Measurements from ENCODE around the gene SCAF8.
"Not testable (repeated sequence)": the region's sequence is repeated elsewhere in the genome, so short reads cannot be mapped to it uniquely, and the experiment has no call there.

The SCAF8 gene

DNA sequence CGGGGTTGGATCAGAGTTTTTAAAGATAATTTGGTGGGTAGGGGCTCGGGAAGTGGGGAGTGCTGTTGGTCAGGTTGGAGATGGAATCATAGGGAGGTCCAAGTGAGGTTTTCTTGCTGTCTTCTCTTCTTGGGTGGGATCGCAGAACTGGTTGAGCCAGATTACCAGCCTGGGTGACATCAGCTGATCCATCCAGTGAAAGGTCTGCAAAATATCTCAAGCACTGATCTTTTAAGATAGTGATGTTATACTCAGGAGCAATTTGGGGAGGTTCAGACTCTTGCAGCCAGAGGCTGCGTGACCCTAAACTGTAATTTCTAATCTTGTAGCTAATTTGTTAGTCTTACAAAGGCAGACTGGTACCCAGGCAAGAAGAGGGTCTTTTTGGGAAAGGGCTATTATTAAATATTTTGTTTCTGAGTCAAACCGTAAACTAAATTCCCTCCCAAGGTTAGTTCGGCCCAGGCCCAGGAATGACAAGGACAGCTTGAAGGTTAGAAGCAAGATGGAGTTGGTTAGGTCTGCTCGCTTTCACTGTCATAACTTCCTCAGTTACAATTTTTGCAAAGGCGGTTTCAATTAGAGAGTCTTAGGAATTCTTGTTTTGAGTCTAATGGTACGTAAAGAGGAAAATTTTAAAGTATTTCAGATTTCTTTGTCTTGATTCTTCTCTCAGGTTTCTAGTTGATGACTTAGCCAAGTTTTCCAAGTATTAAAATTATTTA, 53.1 kb downstream of the SCAF8 start:
- DNase-seq, result no peak

DNA sequence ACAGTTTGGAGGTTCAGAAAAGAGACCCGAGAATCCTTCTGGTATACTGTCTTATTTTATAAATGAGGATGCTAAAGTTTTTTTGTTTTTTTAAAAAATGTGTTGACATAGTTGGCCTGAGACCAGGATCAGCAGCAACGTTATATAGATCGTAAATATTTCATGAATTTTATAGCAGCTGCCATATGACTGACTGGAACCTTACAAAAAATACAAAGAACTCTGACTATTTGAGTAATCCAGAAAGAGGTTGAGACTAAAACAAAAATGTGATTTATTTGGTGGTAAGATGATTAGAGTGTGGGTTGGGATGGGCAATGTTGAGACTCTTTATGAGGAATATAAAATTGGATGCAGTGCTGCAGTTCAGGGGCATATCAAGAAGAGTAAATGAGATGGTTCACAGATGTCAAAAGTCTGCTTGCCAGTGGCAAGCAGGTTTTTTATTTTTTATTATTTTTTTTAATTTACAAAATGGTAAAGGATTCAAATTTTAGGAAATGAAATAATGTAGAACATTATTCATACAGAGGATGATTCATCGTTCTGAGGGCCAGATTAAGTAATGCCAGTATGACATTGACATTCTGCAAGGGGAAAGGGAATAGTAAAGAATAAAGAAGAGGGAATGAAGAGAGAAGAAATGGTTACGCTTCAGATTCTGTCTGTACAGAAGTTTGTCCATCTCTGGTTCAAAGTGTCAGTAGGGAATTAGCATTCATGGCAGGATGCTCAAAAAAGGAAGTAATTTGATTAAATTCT, 58.5 kb downstream of the SCAF8 start:
- DNase-seq, result no peak

DNA sequence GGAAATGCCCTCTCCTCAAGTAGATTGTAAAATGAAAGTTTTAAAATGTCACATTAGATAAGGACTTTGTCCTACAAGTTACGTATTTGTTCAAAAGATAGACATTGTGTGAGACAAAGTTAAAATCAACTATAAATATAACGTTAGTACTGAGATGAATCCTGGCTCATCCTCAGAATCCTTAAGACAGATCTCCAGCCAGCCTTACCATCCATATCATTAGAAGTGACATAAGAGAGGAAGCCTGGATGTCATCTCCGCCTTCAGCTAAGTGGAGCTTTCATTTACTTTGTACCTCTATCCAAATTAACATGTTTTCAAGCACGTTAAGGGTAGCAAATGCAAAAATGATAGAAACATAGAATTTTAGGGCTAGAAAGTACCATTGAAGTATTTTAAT, 59.1 kb downstream of the SCAF8 start:
- DNase-seq, result no peak

DNA sequence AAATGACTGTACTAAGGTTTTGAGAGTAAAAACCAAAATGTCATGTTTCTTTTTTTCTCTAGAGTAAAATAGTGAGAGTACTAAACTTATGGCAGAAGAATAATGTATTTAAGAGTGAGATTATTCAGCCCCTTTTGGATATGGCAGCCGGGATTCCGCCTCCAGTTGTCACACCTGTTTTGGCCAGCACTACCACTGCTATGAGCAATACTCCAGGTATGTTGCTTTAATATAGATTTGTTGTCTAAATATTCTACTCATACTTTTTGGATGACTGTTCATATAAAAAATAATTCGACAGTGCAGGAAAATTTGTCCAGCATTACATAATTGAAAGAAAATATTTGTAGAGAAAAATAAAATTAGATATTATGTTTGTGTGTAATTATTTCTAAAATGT, 59.5 kb downstream of the SCAF8 start:
- no peak for DNase-seq

DNA sequence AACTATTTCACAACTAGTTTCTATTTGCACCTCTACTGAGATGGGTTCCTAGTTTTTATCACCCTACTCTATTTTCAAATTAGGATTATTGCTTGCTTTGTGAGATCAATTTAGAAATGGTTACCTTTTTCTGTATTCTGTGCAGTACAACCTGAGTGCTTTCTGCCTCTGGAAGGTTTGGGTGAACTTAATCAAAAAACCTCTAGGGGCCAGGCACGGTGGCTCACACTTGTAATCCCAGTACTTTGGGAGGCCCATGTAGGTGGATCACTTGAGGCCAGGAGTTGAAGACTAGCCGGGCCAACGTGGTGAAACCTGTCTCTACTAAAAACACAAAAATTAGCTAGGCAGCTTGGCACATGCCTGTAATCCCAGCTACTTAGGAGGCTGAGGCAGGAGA, 63.3 kb downstream of the SCAF8 start:
- no peak for DNase-seq

DNA sequence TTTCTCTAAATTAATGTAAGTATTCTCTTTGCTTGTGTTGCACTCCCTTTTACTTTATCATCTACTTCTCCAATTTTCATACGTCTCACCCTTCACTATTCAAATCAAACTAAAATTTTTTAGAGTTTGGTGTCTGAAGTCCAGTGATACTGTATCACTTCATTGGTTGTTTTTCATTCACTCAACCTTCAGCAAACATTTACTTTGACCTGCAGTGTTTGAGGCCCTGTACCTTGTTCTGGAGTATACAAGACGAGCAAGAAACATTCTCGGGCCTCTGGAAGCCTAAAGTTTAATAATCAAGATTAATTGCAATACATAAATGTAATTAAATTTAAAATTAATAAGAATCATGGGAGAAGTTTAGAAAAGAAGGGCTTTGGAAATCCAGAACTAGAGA, 64.6 kb downstream of the SCAF8 start:
- DNase-seq, result no peak

DNA sequence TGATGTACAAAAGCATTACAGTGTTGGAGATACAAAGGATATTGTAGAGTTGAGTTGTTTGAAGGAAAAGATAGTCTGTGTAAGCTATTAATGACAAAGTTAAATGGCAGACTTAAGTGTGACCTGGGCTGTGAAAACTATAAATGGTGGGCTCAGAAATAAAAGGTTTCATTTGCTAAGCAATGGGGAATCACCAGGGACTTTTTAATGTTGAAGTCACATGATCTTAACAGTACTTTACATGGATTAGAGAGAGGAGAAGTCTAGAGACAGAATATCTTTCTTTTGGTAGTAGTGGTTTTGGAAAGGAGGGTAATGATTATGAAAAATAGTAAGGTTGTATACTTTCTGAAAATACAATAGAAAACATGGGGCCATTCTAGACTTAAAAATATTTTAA, 67.1 kb downstream of the SCAF8 start:
- DNase-seq, result no peak

DNA sequence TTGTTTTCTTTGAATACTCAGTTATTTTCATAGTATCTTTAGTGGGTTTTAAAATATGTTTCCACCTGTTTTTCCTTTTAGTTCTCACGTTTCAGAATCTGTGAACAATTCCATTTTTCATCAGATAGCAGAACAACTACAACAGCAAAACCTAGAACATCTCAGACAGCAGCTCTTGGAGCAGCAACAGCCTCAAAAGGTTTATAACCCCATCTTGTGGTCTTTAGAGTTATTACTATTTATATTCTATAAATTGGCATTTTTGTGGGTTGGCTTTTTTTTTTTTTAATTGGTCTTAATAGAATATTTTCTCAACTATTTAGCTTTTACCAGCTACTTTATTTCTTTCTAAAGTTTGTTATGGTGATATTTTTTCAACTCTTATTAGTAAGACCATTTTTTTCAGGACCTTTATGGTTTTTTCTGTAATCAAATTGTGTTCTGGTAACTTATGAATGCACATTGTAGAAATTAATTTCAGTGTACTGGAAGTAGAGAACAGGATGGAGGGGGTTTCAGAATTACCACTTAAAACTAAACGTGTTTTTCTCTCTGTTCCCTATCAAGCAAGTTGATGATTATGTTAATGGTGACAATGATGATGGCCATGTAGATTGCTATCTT, 72.2 kb downstream of the SCAF8 start:
- peak; percentile 32 for DNase-seq

DNA sequence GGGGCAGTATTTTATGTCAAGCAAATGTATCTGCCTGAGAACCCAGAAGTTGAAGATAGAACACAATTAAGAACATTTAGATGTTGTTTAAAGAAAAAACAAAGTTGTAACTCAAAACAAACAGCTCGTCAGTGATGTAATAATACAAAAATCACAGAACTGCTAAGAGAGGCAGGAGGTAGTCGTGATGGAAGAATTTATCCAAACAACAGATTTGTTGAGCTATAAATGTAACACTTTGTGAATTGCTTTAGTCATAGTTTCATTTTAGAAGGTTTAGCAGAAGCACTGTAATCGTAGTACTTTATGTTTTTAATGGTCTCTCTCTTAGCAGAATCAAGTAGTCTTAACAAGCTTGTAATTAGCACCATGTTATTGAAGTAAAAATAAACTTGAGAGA, 73.6 kb downstream of the SCAF8 start:
- no peak for DNase-seq

DNA sequence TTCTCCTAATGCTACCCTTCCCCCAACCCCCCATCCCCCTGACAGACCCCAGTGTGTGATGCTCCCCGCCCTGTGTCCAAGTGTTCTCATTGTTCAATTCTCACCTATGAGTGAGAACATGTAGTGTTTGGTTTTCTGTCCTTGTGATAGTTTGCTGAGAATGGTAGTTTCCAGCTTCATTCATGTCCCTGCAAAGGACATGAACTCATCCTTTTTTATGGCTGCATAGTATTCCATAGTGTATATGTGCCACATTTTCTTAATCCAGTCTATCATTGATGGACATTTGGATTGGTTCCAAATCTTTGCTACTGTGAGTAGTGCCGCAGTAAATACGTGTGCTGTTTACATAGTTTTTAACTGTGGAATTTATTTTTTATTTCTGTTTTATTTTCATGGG, 78.4 kb downstream of the SCAF8 start:
- DNase-seq, result not testable (repeated sequence)

DNA sequence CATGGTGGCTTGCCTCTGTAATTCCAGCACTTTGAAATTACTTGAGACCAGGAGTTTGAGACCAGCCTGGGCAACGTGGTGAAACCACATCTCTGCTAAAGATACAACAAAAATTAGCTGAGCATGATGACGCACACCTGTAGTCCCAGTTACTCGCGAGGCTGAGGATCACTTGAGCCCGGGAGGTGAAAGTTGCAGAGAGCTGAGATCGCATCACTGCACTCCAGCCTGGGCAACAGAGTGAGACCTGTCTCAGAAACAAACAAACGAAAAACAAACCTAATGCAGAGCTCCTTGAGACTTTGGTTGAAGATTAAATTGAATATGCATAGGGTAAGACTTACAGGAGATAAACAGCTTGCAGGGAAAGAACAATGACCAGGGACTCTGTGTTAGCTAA, 80.8 kb downstream of the SCAF8 start:
- no peak for DNase-seq

DNA sequence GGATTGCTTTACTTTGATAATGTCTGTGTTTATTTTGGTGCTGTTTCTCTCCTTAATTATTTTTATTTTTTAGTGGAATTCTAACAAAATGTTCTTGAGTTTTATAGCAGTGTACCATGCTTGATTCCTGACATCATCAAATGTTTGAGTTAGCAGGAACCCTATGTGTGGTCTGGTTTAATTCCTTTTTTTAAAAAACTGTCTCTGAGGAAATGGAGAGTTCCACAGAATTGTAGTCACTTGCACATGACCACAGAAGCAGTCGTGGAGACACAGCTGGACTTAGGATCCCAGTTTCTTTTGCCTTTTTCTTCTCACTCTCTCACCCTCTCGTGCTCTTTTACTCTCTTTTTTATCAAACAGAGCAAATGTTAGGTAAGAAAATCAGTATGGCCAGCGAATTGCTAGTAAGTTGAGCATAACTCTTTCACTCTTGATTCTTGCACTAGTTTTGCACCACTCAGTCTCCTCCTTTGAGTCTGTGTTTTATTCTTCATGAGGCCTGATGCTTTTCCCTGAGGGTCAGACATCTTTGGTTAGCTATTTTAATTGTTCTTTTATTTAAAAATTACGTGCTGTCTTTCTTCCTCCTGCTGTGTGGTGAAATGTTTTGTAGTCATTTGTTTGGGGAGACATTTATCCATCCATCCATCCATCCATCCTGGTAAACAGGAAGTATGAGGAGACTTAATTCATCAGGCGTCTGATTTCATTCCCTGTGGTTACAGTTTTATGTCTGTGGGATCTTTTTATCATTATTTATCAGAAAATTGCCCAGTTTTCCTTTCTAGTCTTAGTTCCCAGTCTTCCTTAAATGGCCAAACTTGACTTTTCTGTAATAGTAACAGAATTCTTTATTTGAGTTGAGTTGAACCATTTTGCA, 83.0 kb downstream of the SCAF8 start:
- DNase-seq, result no peak

DNA sequence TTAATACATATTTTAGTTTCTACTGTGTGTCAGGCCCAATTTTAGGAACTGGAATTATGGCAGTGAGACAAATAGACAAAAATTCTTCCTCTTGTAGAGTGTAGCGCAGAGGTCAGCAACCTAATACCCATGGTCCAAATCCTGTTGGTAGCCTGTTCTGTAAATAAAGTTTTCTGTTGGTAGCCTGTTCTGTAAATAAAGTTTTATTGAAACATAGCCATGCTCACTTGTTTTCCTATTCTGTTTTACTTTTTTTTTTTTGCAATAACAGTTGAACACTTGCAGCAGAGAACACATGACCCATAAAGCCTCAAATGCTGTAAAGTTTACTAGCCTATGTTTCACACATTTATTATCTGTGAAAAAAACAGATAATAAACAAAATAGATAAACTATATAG, 87.9 kb downstream of the SCAF8 start:
- DNase-seq, result no peak

DNA sequence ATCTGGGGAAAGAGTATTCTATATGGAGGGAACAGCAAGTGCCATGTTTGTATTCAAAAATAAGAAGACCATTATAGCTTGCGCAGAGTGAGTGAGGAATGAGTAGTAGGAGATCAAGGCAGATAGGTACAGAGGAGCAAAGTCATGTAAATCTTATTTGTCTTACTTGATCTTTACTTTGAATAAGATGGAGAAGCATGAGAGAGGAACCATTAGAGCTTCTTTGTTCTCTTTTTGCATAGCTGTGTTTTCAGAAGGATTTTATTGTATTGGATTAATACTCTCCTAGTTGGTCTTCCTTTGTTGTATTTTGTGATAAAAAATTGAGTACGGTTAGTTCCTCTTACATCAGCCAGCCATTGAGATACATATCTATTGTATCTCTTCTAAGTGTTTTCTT, 88.4 kb downstream of the SCAF8 start:
- no peak for DNase-seq

DNA sequence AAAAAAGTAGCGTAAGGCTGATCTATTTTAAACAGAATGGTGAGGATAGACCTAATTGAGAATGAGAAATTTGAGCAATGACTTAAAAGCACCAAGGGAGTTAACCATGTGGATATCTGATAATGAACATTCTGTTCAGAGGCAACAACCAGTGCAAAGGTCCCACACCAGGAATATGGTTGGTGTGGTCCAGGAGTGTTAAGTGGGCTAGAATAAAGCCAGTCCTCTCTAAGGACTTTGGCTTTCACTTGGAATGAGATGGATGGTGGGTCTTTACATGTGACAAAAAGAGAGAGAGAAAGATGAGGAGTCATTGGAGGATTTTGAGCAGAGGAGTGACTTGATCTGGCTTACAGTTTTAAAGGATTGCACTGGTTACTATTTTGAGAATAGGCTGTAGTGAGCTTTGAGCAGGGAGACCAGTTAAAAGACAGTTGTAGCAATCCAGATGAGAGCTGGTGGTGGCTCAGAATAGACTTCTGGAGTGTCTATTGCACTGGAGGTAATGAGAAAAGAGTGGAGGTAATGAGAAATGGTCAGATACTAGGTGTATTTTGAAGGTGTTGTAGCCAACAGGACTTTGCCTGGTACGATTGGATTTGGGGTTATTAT, 89.8 kb downstream of the SCAF8 start:
- DNase-seq, result no peak

DNA sequence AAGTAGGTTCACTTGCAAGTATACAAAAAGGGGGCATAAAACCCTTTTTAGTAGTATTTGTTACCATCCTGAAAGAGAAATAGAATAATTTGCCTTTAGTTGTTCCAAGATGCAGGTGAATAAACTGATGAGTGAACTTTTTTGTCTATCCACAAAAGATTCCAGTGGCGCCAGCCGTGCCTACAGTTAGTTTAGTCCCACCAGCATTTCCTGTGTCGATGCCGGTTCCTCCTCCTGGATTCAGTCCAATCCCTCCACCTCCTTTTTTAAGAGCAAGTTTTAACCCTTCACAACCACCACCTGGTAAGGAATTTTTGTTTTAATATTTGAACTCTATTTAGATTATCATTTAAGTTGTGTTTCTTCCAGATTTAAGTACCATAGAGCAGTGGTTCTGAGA, 90.9 kb downstream of the SCAF8 start:
- no peak for DNase-seq

DNA sequence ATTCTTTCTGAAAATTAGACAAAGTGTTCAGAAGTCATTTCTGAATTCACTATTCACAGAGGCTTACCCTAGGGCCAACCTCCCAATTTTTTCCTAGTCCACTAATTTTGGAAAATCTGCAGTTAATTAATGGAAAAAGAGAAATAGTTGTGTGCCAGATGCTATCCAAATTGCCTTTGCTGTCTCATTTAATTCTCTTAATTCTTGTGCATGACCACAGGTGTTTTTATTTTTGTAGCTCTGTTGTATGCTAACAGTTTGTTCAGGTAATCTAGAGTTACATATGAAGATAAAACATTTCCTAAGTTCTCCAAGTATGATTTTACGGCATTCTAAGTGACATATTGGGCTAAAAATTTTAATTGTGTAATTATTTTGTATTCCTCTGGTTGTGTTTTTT, 96.8 kb downstream of the SCAF8 start:
- no peak for DNase-seq

DNA sequence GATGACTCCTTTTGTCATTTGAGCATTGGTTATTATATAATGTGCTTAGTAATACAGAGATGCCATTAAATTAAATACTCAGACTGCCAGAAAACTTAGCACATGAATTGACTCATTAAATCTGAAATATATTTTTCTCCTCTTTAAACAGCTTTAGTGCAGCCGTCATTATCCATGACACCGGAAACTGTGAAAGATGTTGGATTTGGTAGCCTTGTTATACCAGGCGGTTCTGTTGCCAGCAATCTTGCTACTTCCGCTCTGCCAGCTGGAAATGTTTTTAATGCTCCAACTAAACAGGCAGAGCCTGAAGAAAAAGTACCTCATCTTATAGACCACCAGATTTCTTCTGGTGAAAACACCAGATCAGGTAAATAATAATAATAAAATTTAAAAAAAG, 97.6 kb downstream of the SCAF8 start:
- DNase-seq, result no peak

DNA sequence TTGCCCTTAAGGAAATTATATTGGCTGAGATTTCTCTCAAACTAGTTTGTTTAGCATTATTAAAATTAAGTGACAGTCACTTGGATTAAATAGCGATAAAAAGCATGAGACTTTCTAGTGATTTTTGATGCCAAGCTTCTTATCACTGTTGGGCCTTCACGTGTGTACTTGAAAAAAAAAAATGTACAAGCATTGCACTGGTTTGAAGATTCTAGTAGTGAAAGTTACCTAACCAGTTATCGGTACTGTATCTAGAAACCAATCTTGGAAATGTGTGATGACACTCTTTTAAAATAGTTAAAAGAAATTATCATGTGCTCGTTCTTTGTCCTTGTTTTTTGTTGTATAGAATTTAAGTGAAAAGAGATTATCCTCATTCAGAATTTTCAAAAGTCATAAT, 102.1 kb downstream of the SCAF8 start:
- DNase-seq, result no peak

DNA sequence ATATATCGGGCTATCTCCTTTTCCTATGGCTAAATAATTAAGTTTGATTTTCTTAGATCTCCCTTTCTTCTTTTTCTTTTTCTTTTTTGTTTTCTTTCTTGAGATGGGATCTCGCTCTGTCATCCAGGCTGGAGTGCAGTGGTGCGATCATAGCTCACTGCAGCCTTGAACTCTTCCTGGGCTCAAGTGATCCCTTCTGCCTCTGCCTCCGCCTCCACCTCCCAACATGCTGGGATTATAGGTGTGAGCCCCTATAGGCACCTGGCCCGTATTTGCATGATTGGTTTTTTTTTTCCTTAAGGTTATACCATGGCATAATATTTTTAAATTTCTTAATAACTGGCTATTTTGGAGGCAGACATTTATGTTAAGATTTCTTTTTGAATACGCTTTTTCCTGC, 106.3 kb downstream of the SCAF8 start:
- DNase-seq, result no peak

DNA sequence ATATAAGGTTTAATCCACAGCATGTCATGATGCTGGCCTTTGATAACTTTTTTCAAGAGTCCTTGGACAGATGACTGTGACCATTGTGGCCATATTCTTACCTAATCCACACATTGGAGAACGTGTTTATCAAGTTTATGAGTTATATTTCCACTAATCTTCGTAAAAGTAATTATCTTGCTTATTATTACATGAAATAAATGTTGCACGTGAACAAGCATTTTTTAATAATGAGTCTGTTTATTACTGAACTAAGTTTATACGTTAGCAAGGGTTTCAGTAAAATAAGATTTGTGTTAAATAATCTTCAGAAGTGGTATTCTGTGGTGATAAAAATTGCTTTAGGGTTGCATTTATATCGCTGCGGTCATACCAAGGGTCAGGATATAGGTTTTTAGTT, 107.1 kb downstream of the SCAF8 start:
- no peak for DNase-seq

DNA sequence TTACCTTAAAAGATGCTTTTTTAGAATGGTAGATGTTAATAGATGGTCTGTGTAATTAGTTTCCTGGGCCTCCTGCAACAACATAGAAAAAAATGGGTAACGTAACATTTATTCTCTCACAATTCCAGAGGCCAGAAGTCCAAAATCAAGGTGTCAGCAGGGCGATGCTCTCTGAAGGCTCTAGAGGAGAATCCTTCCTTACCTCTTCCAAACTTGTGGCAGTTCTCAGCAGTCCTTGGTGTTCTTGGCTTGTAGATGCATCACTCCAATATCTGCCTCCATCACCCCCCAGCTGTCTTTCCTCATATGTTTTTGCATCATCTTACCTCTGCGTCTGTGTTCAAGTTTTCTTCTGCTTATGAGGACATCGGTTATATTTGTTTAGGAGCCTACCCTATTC, 107.9 kb downstream of the SCAF8 start:
- DNase-seq, result no peak

DNA sequence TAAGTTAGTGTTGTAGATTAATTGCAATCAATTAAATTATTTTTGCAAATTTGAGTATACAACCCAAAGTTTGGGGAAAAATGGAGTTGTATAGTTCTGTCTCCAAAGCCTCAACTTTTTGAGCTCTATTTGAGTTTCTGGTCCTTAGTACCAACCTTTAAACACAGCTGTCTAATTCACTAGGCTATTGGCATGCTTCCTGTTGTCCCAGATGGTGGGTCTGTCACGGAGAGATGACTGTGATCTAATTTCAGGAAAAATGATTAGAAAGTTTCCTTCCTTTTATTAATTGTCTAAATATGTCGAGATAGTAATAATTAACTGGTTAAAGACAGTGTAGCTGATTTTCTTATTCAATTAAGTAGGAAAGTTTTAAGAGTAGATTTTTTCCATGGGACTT, 109.6 kb downstream of the SCAF8 start:
- DNase-seq, result no peak

Measured in eye (tissue), 1 donor.